ENCODE measurements around the gene STOM.

The STOM gene

DNA sequence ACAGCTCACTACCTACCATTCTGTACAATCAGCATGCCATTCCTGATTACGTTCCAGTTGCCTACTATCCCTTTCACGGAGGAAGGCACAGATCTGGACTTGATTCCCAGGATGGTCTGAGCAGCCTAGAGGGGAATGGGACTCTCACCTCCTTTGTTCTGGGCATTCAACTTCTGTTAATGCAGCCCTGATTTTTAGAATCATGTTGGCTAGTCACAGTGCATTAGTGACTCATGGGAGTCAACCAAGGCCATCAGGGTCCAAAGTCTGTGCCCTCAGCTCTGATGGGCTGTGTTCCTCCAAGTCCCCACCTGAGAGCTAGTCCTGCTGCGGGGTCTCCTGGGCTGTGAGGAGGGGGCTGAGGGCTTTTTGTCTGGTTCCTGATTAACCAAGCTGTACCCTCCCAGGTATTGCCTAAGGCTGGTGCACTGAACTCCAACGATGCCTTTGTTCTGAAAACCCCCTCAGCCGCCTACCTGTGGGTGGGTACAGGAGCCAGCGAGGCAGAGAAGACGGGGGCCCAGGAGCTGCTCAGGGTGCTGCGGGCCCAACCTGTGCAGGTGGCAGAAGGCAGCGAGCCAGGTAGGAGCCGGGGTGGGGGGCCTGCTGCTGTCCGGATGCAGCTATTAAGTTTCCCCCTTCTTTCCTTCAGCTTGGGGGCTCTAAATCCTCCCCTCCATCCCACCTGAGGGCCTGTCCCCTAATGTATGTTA, 43.0 kb downstream of the STOM start:
- no peak overlapping the region for H3K4me3 ChIP-seq (ENCODE audit: extremely low read depth, insufficient read depth, low read length, poor library complexity, severe bottlenecking)
- WGBS, 2 experiments (ENCODE audit: insufficient coverage in 2 of 2) = 97% methylated on average over 6 to 10 of the region's 11 CpGs
- H3K9me3 ChIP-seq (ENCODE audit: control insufficient read depth, low read length) = no peaks in the 10 kb centered on the region
- peaks cover 99% of the 10 kb centered on the region for H3K36me3 ChIP-seq (ENCODE audit: control insufficient read depth, insufficient read depth, low read length)
- H3K27ac ChIP-seq (ENCODE audit: low read depth, low read length, severe bottlenecking) = no peak overlapping the region
- H3K4me1 ChIP-seq (ENCODE audit: control insufficient read depth, insufficient read depth, low read length, poor library complexity, severe bottlenecking) = peaks cover 6% of the 10 kb centered on the region

- Histone ChIP-seq H3K9me3 (ENCODE audit: control insufficient read depth, low read length) (no peaks in the 10 kb centered on the region), H3K4me3 (ENCODE audit: extremely low read depth, insufficient read depth, low read length, poor library complexity, severe bottlenecking) (no peak overlapping the region), H3K4me1 (ENCODE audit: control insufficient read depth, insufficient read depth, low read length, poor library complexity, severe bottlenecking) (peaks cover 6% of the 10 kb centered on the region), H3K27ac (ENCODE audit: low read depth, low read length, severe bottlenecking) (no peak overlapping the region), H3K36me3 (ENCODE audit: control insufficient read depth, insufficient read depth, low read length) (peaks cover 98% of the 10 kb centered on the region)
- WGBS, 2 experiments (ENCODE audit: insufficient coverage in 2 of 2) = 86 to 87% methylated on average over 16 to 18 of the region's 19 CpGs
Observed at GRCh38 chr9:121326130-121326838, 43.8 kb downstream of the STOM start.

DNA sequence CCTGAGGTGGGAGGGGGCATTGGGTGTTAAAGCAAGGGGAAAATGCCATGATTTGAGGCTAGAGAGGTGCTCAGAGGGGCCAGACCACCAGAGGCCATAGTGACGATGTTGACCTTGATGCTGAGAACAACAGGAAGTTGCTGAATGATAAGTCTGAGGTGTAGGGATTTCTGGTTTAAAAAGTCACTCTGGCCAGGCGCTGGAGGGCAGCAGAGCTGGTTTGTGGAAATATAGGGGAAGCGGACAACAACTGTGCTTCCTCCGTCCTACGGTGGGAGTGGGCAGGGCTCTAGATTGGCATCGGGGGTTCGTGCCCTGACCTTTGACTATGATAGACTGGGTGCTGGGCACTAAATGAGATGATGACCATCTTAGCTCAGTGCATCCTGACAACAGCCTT, 44.7 kb downstream of the STOM start:
- H3K9me3 ChIP-seq (ENCODE audit: control insufficient read depth, low read length) = no peaks in the 10 kb centered on the region
- H3K4me3 ChIP-seq (ENCODE audit: extremely low read depth, insufficient read depth, low read length, poor library complexity, severe bottlenecking) = no peak overlapping the region
- H3K36me3 ChIP-seq (ENCODE audit: control insufficient read depth, insufficient read depth, low read length) = peaks cover 98% of the 10 kb centered on the region
- peaks cover 6% of the 10 kb centered on the region for H3K4me1 ChIP-seq (ENCODE audit: control insufficient read depth, insufficient read depth, low read length, poor library complexity, severe bottlenecking)
- no peak overlapping the region for H3K27ac ChIP-seq (ENCODE audit: low read depth, low read length, severe bottlenecking)
- WGBS, 2 experiments (ENCODE audit: insufficient coverage in 2 of 2) = 93% methylated on average over 7 of the region's 7 CpGs

GRCh38 chr9:121324755-121325154, 45.3 kb downstream of the STOM start:
- no peak overlapping the region for H3K27ac ChIP-seq (ENCODE audit: low read depth, low read length, severe bottlenecking)
- H3K4me3 ChIP-seq (ENCODE audit: extremely low read depth, insufficient read depth, low read length, poor library complexity, severe bottlenecking) = no peak overlapping the region
- WGBS, 2 experiments (ENCODE audit: insufficient coverage in 2 of 2) = 100% methylated on average over 2 of the region's 2 CpGs; no CpG with 5 or more reads in 1 of the 2 experiments
- peaks cover 6% of the 10 kb centered on the region for H3K4me1 ChIP-seq (ENCODE audit: control insufficient read depth, insufficient read depth, low read length, poor library complexity, severe bottlenecking)
- peaks cover 93% of the 10 kb centered on the region for H3K36me3 ChIP-seq (ENCODE audit: control insufficient read depth, insufficient read depth, low read length)
- H3K9me3 ChIP-seq (ENCODE audit: control insufficient read depth, low read length) = no peaks in the 10 kb centered on the region

DNA sequence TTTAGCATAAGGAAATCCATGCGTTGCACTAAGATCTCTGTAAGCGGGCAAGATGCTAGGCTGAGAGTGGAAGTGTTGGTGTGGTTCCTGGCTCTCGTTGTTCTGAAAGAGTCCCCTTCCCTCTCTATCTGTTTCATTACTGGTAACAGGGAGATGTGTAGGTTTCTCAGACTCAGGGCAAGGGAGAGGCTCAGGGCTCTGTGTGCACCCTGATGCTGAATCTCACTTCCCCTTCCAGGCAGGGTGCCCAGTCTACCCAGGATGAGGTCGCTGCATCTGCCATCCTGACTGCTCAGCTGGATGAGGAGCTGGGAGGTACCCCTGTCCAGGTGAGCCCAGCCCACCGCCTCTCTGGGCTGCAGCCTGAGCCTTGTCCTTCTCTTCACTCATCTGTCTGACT, 45.7 kb downstream of the STOM start:
- Histone ChIP-seq H3K36me3 (ENCODE audit: control insufficient read depth, insufficient read depth, low read length) (peaks cover 88% of the 10 kb centered on the region), H3K27ac (ENCODE audit: low read depth, low read length, severe bottlenecking) (no peak overlapping the region), H3K4me1 (ENCODE audit: control insufficient read depth, insufficient read depth, low read length, poor library complexity, severe bottlenecking) (peaks cover 6% of the 10 kb centered on the region), H3K4me3 (ENCODE audit: extremely low read depth, insufficient read depth, low read length, poor library complexity, severe bottlenecking) (no peak overlapping the region), H3K9me3 (ENCODE audit: control insufficient read depth, low read length) (no peaks in the 10 kb centered on the region)
- WGBS, 2 experiments (ENCODE audit: insufficient coverage in 2 of 2) = 85 to 98% methylated on average over 2 to 4 of the region's 5 CpGs

DNA sequence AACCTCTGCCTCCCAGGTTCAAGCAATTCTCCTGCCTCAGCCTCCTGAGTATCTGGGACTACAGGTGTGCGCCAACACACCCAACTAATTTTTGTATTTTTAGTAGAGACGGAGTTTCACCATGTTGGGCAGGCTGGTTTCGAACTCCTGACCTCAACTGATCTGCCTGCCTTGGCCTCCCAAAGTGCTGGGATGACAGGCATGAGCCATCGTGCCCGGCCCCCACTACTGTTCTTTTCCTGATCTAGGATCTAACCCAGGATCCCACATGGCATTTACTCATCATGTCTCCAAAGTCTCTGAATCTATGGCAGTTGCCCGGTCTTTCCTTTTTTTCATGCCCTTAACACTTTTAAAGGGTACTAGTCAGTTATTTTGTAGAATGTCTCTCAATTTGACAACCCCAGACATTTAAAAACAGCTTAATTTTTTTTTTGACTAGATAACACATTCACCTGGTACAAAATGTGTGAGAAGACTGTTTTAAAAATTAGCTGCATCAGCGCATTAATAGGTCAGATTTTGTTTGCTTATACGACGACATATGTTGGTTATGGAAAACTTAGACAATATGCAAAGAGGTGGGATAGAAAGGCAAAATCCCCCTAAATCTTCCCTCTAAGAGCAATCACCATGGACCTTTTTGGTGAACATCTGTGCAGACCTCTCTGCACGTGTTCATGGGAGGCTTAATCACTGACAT, 46.5 kb downstream of the STOM start:
- peaks cover 6% of the 10 kb centered on the region for H3K4me1 ChIP-seq (ENCODE audit: control insufficient read depth, insufficient read depth, low read length, poor library complexity, severe bottlenecking)
- WGBS, 2 experiments (ENCODE audit: insufficient coverage in 2 of 2) = 94 to 100% methylated on average over 3 to 5 of the region's 10 CpGs
- H3K36me3 ChIP-seq (ENCODE audit: control insufficient read depth, insufficient read depth, low read length) = peaks cover 85% of the 10 kb centered on the region

GRCh38 chr9:121322737-121323448, 47.2 kb downstream of the STOM start:
- H3K36me3 ChIP-seq (ENCODE audit: control insufficient read depth, insufficient read depth, low read length) = peaks cover 85% of the 10 kb centered on the region
- H3K4me3 ChIP-seq (ENCODE audit: extremely low read depth, insufficient read depth, low read length, poor library complexity, severe bottlenecking) = no peak overlapping the region
- no peaks in the 10 kb centered on the region for H3K9me3 ChIP-seq (ENCODE audit: control insufficient read depth, low read length)
- 91 to 92% methylated on average over 5 to 7 of the region's 10 CpGs for WGBS, 2 experiments (ENCODE audit: insufficient coverage in 2 of 2)
- H3K27ac ChIP-seq (ENCODE audit: low read depth, low read length, severe bottlenecking) = no peak overlapping the region
- peaks cover 6% of the 10 kb centered on the region for H3K4me1 ChIP-seq (ENCODE audit: control insufficient read depth, insufficient read depth, low read length, poor library complexity, severe bottlenecking)

More for the DNA sequence above, 46.5 kb downstream of the STOM start:
- no peaks in the 10 kb centered on the region for H3K9me3 ChIP-seq (ENCODE audit: control insufficient read depth, low read length)
- H3K27ac ChIP-seq (ENCODE audit: low read depth, low read length, severe bottlenecking) = no peak overlapping the region
- H3K4me3 ChIP-seq (ENCODE audit: extremely low read depth, insufficient read depth, low read length, poor library complexity, severe bottlenecking) = no peak overlapping the region

DNA sequence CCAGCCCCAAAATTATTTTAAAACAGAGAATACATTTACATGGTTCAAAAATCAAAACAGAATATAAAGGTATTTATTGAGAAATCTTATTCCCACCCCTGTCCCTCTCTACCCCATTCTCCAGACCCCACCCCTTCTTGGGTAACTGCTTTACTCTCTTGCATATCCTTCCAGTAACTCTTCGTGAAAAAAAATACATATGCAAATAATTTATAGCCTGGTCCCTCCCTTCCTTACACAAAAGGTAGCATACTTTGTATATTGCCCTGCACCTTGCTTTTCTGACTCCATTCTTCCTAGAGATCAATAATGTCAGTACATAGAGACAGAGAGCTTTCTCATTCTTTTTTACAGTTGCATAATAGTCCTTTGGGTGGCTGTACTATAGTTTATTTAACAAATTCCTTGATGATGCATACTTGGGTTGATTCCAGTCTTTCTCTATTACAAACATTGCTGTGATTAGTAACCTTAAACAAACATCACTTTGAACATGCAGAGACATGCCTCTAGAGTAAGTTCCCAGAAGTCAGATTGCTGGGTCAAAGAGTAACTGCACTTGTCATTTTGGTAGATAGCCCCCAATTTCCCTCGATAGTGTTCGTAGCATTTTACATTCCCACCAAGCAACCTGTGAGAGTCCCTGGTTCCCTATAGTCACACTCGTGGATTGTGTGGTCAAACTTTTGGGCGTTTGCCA, 47.9 kb downstream of the STOM start:
- H3K36me3 ChIP-seq (ENCODE audit: control insufficient read depth, insufficient read depth, low read length) = peaks cover 85% of the 10 kb centered on the region
- 92 to 100% methylated on average over 3 of the region's 5 CpGs for WGBS, 2 experiments (ENCODE audit: insufficient coverage in 2 of 2)
- no peak overlapping the region for H3K27ac ChIP-seq (ENCODE audit: low read depth, low read length, severe bottlenecking)
- H3K4me3 ChIP-seq (ENCODE audit: extremely low read depth, insufficient read depth, low read length, poor library complexity, severe bottlenecking) = no peak overlapping the region
- H3K9me3 ChIP-seq (ENCODE audit: control insufficient read depth, low read length) = no peaks in the 10 kb centered on the region
- peaks cover 6% of the 10 kb centered on the region for H3K4me1 ChIP-seq (ENCODE audit: control insufficient read depth, insufficient read depth, low read length, poor library complexity, severe bottlenecking)

- no peak overlapping the region for H3K4me3 ChIP-seq (ENCODE audit: extremely low read depth, insufficient read depth, low read length, poor library complexity, severe bottlenecking)
- no peak overlapping the region for H3K27ac ChIP-seq (ENCODE audit: low read depth, low read length, severe bottlenecking)
- 96 to 98% methylated on average over 7 to 9 of the region's 10 CpGs for WGBS, 2 experiments (ENCODE audit: insufficient coverage in 2 of 2)
- H3K36me3 ChIP-seq (ENCODE audit: control insufficient read depth, insufficient read depth, low read length) = peaks cover 84% of the 10 kb centered on the region
- peaks cover 6% of the 10 kb centered on the region for H3K4me1 ChIP-seq (ENCODE audit: control insufficient read depth, insufficient read depth, low read length, poor library complexity, severe bottlenecking)
- H3K9me3 ChIP-seq (ENCODE audit: control insufficient read depth, low read length) = no peaks in the 10 kb centered on the region
Observed at GRCh38 chr9:121321016-121321503, 49.0 kb downstream of the STOM start.

DNA sequence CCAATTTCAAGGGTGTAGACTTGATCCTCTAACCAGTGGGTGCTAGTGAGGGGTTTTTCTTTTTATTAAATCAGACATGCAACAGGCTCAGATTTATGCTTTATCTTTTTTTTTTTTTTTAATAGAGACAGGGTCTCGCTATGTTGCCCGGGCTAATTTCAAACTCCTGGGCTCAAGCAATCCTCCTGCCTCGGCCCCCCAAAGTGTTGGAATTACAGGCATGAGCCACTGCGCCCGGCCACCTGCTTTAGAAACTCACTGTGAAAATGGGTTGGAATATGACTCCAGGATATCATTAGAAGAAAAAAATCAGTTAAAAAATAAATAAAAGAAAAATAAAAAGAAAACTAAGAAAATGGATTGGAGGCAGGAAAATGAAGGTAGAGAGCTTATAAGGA, 50.7 kb downstream of the STOM start:
- Histone ChIP-seq H3K9me3 (ENCODE audit: control insufficient read depth, low read length) (no peaks in the 10 kb centered on the region), H3K27ac (ENCODE audit: low read depth, low read length, severe bottlenecking) (no peak overlapping the region), H3K4me3 (ENCODE audit: extremely low read depth, insufficient read depth, low read length, poor library complexity, severe bottlenecking) (no peak overlapping the region), H3K4me1 (ENCODE audit: control insufficient read depth, insufficient read depth, low read length, poor library complexity, severe bottlenecking) (no peaks in the 10 kb centered on the region), H3K36me3 (ENCODE audit: control insufficient read depth, insufficient read depth, low read length) (peaks cover 78% of the 10 kb centered on the region)
- 80 to 100% methylated on average over 2 to 3 of the region's 5 CpGs for WGBS, 2 experiments (ENCODE audit: insufficient coverage in 2 of 2)

Measured in mesodermal cell (in vitro differentiated cells).